Endometrium (tissue), 2 donors: ENCODE results near the gene LATS2.

ENCODE experiments used
- FAIRE-seq: peaks from 2 replicates; lab custom pipeline; 2012; peaks lifted over from hg19 to GRCh38; lab: Jason Lieb, UNC
- donor health status: control.
- donor health status: control.

The LATS2 gene

DNA sequence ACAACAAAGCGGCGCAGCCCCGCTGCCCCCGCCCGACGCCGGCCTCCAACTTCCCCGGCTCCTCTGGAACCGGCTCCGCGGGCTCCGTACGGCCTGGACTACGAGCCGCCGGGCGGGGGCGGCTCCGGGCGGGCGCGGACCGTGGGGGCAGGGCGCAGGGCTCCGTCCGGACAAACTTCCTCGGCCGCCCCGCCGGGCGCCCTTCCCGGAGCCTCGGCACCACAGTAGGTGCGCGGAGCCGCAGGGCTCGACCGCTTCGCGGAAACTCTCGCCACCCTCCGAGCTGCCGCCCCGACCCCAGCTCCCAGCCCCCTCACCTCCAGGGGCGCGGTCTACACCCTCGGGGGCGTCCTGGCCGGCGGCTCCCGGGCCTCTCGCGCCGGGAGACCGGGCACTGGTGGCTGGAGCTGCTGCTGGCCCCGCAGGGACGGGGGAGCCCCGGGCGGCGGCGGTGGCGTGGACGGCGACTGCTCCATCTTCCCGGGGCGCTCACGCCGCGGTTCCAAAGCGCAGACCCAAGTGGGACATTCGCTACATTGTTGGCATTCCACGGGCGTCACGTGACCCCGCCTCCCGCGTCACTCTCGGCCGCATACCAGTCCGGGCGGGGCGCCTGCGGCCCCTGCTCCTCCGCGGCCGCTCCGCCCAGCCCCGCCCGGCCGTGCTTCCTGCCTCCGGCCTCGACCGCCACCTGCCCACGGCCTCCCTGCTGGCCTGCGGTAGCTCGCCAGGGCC lies at the start of gene LATS2:
Gene LATS2, minus strand, starts transcription at position 558 of the 735 bp plus-strand sequence. CDS start 15,560 bp downstream, outside the sequence.
- FAIRE-seq = no peak

DNA sequence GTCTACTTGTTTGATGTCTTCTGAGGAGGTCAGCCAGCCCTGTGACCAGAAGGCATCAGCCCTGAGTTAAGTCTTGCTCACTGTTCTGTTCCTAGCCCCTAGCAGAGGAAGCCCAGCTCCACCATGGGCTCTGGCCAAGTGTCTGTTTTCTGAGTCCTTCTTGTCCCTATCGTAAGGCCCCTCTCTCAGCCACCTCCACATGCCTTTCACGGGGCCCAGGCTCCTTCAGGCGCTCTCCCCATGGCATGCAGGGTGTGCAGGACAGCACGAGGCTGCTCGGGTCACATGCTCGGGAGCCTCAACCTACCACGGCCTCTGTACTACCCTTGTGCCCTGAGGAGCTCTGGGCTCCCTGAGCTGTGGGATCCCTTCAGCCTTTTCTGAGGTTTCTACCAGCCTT lies 47.8 kb upstream of the LATS2 start:
- no peak for FAIRE-seq

DNA sequence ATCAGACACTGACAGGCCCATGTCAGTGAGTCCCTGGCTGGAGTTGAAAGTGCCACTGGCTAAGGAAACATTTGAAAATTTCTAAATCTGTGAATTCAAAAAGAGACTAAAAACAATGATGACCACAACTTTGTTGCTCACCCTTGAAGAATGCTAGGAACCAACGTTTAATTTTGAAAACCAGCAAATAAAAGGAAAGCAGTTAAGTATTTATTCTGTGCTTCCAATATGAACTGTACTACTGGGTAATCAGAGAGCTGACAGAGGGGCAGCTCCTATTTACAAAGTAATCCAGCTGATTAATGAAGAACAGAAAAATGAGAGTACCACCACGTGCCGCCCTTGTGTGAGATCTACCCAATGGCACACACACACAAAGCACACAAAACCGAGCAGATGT lies 44.7 kb upstream of the LATS2 start:
- no peak for FAIRE-seq

DNA sequence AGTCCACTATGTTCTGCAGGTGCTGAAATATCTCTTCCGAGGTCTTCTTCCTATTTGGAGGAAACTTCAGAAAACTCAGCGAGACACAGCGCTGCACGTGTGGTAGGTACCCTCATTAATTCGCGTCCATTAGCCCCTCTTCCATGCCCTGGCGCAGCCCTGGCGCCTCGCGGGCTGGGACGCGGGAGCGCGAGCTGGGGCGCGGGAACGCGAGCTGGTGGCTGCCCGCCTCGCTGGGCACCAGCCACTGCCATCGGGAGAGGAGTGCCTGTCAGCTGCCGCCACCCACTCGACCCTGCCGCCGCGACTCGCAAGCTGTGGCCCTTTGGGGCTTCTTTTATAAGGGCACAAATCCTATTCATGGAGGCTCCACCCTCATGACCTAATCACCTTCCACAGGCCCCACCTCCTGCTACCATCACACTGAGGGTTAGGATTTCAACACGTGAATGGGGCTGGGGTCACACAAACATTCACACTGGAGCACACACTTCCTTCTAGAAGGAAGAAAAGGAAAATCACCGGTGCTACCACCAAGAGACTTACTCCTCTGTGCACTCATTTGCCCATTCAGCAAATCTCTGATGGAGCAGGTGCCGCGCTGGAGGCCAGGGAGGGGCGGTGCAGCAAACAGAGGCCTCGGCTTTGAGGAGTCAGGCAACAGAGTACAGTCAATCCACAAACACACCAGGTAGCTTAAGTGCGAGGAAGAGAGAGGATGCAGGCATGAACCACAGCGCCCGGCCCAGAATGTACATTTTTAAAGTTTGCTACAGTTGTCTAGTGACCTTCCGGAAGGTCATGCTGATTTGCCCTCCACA lies 43.0 kb upstream of the LATS2 start:
- FAIRE-seq = no peak

DNA sequence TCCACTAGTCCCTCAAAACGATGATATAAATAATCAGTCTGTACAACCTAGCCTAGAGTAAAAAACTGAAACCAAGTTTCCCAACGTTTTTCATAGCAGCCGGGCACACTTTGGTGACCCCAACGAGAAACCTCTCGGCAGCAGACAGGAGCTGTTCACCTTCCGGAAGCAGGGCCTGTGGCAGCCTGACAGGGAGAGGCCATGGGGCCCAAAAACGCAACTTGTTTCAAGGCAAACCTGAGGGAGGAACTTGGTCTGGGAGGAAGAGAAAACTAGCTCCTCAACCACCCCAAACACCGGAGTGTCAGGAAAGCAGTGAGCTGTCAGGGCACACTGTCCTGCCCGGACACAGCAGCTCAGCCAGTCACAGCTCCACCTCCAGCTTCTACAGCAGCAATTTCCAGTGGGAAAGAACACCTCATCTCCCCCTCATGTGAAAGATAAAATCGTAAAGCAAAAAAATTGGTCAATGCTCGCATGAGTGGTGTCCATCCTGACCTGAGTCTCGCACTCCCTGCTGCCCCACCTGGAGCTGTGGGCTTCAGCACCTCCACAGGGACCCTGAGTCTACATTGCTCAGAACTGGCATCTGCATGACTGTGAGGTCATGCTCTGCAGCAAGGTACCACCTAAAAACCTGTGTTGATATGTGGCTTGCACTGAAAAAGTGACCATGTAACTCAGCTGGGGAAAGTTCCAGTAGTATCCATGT lies 40.6 kb upstream of the LATS2 start:
- no peak for FAIRE-seq

DNA sequence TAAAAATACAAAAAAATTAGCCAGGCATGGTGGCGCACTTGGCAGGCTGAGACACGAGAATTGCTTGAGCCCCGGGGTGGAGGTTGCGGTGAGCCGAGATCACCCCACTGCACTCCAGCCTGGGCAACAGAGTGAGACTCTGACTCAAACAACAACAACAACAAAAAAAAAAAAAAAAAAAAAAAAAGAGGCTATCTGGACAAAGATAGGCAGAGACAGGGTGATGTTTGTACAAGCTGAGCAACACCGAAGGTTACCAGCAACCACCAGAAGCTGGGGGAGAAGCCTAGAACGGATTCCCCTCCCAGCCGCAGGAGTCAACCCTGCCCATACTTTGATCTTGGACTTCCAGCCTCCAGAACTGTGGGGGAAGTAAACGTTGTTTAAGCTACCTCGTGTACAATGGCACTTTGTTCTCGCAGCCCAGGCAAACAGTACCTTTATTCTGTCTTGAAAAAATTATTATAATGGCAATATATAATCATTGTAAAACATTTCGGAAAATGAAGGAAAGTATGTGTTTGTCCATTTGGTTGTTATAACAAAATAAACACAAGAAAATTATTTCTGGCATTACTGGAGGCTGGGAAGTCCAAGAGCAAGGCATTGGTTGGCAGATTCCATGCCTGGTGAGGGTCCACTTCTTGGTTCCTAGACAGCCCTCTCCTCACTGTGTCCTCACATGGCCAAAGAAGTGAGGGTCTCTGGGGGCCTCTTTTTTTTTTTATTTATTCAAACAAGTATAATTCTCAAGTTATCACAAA lies 39.8 kb upstream of the LATS2 start:
- no peak for FAIRE-seq

DNA sequence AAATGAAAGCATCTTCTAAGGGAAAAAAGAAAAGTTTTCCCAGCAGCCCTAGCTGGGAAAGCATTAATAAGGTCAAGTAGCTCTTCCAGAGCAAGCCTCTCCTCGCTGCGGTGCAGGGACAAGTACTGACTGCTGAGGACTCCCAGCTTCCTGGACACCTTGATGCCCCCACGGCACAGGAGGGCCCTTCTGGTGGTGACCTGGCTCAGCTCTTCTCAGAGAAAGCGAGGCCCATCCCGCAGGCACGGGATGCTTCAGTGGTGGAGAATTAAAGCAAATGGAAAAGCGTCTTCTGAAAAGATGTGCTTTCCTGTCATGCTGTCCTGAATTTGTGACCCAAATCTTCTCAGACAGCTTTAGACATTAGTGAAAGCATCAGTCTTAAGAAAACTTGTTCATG lies 38.8 kb upstream of the LATS2 start:
- no peak for FAIRE-seq

DNA sequence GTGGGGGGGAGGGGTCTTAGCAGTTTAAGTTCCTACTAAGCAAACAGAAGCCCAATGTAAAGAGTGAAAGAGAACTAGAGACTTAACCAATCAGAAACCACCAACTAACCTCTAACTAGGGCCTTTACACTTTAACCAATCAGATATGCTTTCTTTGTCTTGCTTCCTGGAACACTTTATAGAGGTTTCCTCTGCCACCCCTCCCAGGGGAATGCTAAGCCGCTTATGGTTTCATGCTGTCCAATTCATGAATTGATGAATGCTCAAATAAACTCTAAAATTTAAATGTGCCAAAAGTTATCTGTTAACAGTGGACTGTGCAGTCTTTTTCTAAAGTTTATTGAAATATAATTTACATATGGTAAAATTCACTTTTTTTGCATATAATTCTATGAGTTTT lies 33.9 kb upstream of the LATS2 start:
- FAIRE-seq = no peak

DNA sequence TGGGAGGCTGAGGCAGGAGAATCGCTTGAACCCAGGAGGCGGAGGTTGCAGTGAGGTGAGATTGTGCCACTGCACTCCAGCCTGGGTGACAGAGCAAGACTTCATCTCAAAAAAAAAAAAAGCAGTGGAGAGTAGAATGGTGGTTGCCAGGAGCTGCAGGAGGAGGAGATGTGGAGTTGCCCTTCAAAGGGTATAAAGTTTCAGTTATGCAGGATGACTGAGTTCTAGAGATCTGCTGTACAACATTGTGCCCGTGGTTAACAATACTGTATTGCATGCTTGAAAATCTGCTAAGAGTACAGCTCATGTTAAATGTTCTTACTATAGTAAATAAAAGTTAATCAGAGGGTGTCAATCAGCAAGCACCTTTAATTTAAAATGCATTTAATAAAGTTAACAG lies 28.4 kb upstream of the LATS2 start:
- FAIRE-seq = no peak

DNA sequence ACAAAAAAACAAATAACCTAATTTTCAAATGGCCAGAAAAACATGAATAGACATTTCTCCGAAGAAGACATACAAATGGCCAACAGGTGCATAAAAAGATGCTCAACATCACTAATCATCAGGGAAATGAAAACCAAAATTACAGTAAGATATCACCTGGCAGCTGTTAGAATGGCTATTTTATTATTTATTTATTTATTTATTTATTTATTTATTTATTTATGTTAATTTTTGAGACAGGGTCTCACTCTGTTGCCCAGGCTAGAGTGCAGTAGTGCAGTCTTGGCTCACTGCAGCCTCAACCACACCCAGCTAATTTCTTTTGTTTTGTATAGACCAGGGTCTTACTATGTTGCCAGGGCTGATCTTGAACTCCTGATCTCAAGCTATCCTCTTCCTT lies 27.1 kb upstream of the LATS2 start:
- peak; percentile 74 for FAIRE-seq

DNA sequence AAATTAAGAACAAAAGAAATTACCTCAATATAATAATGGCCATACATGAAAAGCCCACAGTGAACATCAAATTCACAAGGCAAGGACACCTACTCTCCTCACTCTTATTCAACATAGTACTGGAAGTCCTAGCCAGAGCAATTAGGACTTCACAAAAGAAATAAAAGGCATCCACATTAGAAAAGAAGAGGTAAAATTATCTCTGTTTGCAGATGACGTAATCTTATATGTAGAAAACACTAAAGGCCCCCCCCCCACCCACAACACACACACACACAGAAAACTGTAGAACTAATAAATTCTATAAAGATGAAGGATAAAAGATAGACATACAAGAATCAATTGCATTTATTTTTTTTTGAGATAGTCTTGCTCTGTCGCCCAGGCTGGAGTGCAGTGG lies 25.5 kb upstream of the LATS2 start:
- no peak for FAIRE-seq

DNA sequence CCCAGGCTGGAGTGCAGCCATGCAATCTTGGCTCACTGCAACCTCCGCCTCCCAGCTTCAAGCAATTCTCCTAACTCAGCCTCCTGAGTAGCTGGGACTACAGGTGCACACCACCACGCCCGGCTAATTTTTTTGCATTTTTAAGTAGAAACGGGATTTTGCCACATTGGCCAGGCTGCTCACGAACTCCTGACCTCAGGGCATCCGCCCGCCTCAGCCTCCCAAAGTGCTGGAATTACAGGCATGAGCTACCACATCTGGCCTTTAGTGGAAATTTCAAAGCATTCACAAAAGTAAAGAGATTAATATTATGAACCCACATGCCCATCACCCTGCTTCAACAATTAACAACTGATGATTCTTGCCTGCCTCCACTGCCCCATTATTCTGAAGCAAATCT lies 20.5 kb upstream of the LATS2 start:
- no peak for FAIRE-seq

DNA sequence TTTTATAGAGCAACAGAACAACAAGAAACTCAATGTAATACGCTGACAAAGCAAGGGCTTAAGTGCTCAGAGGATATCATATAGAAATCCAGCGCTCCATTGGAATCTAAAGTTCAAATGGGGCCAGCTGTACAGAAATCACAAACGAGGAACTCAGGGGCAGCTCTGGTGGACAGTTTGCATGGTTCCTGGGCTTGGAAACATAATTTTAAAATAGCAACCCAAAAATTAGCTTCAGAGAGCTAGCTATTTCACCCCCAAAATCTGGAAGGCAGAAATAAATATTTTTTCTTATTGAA lies 19.2 kb upstream of the LATS2 start:
- FAIRE-seq = no peak

DNA sequence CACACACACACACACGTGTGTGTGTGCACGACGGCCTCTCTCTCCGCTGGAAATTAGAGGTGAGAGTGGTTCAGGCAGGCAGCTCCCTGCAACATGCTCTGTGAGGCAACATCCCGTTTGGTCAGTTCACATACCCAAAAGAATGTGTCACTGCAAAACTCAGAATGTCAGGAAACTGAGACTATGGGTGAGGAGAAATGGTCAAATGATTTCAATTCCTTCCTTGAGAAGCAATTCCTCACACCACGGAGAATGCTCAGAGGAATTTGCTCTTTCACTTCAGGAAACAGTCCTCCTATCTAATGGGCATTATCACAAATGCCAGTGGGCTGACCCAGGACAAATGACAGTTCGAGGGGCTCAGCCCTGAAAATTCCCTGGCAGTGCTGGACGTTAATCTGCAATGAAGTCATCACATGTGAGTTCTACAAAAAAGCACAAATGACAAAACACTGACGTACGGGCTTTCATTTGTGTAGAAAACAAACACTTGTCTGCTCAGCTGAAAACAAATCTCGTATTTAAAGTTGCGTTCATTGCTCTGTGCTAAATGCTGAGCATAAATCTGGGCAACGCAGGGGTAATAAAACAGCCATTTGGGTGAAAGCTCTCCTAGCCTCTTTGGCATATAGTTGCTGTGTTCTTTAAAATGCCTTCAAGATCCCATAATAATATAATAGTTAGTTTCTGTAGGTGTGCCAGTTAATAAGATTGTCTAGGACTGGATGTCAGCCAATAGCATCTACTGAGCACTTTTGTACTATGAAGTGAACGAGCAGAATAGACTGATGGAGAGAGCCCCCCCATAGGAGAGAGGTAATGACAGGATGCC lies 18.6 kb upstream of the LATS2 start:
- FAIRE-seq = no peak

DNA sequence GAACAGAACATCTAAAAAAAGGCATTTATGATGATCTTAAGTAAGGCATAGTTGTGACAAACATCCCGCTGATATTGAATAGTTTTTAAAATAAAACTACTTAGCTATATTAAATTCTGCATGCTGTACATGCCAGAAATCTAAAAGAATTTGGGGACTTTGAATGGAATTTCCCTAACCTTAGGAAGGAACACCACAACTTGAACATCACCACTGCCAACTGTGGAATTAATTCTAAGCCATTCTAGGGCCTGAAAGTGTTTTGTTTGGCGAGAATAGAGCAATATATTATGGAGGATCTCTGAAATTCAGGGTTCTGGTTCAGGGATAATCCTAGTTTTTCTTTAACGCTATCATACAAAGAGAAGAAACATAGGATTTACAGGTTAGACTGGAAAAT lies 17.8 kb upstream of the LATS2 start:
- no peak for FAIRE-seq

DNA sequence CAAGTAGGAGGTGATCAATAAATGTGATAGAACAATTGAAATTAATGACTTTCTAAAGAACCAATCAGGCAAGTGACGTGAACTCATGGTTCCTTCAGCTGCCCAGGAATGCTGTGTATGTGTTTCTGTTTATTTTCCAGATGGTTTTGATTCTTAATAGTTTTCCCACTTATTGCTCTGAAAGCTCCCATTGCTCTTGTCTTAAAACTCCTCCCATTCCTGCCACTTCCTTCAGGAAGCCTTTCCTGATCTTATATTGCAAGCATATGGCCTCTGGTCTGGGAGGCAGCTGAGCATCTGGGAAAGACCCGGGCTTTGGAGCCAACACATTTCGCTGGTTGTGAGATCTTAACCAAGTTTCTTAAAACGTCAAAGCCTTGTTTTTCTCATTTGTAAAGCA lies 17.1 kb upstream of the LATS2 start:
- no peak for FAIRE-seq

DNA sequence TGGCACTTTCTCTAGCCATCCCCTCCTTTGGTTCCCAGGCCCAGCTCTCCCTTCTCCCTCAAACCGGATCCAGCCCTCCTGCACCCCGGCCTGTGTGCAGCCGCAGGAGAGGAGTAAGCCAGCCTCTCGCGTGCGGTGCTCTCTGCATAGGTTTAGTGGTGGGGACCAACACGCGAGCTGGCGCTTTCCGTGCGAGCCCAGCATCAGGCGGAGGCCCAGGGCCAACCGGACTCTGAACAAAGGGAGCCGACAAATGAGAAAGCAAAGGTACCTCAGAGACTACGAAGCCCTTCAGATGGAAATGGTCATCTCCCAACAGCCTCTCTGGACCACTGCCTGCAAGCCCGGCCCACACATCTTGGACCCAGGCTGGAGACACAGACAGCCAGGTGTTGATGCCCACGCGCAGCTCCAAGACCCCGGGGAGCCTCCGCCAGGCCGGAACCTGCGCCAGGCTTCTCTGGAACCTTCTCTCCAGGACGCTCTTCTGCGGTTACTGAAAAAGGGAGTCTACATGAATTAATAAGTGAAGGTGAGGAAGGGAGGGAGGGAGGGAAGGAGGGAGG lies 16.5 kb upstream of the LATS2 start:
- FAIRE-seq = no peak

DNA sequence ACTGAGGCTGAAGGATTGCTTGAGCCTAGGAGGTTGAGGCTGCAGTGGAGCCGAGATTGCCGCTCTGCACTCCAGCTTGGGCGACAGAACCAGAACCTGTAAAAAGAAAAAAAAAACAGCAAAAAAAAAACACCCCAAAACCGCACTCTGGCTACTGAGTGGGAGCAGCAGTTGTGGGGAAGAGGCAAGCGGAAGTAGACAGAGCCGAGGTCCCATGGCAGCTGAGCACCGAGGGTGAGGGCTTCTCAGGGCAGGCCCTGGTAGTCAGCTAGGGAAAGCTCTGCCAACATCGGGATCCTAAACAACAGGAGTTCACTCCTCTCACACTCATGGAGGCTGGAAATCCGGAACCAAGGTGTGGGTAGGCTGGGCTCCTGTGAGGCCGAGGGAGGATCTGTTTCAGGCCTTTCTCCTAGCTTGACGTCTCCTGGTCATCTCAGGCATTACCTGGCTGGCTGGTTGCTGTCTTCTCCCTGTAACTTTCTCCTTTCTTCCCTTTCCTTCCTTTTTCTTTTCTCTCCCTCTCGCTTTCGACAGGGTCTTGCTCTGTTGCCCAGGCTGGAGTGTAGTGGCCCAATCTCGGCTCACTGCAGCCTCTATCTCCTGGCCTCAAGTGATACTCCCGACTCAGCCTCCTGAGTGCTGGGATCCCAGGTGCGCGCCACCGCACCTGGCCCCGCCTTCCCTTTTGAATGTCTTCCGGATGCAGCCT lies 15.8 kb upstream of the LATS2 start:
- no peak for FAIRE-seq

DNA sequence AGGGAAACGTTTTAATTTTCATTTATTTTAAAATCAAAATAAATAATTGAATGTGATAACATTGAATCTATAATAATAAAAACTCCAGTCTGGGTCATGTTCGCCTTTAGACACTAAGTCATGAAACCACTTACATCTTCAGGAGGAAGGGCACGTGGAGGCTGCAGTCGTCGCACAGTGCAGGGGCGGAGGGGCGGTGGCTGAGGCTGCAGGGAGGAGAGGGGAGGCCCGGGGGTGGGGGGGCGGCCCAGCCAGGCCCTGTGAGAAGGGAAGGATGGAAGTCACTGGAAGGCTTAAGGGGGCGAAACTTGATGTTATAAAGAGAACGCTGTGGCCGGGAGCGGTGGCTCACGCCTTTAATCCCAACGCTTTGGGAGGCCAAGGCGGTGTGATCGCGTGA lies 14.9 kb upstream of the LATS2 start:
- FAIRE-seq = no peak

DNA sequence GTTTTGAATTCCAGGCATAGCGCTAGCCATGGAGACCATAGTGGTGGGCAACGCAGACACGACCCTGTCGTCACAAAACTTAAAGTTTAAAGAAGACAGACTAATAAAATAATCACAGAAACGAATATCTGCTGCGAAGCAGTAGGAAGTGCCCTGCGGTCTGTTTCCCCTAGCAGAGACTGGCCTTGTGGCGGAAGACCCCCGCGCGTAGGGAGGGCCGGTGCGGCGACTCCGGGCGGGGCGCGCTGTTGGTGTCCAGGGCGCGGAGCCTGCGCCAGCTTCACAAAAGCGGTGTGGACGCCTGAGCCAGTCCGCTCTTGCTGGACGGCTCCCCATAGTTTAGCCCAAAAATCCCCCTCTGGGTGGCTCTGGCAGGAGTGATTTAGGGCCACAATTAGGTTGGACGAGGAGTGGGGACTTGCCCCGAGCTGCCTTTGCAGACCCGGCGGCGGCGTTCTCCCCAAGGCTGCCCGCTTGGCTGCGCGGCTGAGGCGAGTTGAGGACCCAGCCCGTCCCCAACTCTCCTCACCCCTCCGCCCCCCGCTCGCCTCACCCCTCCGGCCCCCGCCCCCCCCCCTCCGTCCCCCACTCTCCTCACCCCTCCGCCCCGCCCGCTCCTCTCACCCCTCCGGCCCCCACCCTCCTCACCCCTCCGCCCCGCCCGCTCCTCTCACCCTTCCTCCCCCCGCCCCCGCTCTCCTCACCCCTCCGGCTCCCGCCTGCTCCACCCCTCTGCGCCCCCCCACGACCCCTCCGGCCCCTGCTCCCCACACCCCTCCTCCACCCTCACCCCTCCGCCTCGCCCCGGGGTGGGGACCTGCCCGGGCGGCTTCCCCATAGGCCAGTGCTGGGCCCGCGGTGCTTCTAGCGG lies 14.2 kb upstream of the LATS2 start:
- no peak for FAIRE-seq
